Ectodermal cell (in vitro differentiated cells): ENCODE measurements around the gene TMEM26.

Experiments
- H3K27ac ChIP-seq: 2 replicates; pipeline ENCODE4 v1.7.0; 2013; ENCODE audit warnings: mild to moderate bottlenecking, low read depth, low read length; ENCODE audit not compliant: insufficient read depth, poor library complexity, severe bottlenecking
- H3K27me3 ChIP-seq: 2 replicates; pipeline ENCODE4 v1.7.0; 2013; ENCODE audit warnings: mild to moderate bottlenecking, low read length; ENCODE audit not compliant: insufficient read depth, control insufficient read depth, poor library complexity, severe bottlenecking
- H3K36me3 ChIP-seq: one replicate; pipeline ENCODE4 v1.7.0; 2013; ENCODE audit warnings: low read length; ENCODE audit not compliant: control insufficient read depth, insufficient read depth
- H3K4me1 ChIP-seq: one replicate; pipeline ENCODE4 v1.7.0; 2013; ENCODE audit warnings: low read length; ENCODE audit not compliant: control insufficient read depth, insufficient read depth
- H3K4me3 ChIP-seq: 2 replicates; pipeline ENCODE4 v1.7.0; 2013; ENCODE audit warnings: low read depth, low read length, control low read depth; ENCODE audit not compliant: insufficient read depth
- H3K9me3 ChIP-seq: 2 replicates; pipeline ENCODE4 v1.7.0; 2013; ENCODE audit warnings: mild to moderate bottlenecking, low read length, moderate library complexity; ENCODE audit not compliant: control insufficient read depth
- WGBS, 2 experiments: methylation state at CpG; one replicate each; pipeline ENCODE4 v1.1.7; 2013; ENCODE audit warnings: missing lambda C conversion rate in 2 of 2; 5-methylcytosine and 5-hydroxymethylcytosine counted together

Gene TMEM26

DNA sequence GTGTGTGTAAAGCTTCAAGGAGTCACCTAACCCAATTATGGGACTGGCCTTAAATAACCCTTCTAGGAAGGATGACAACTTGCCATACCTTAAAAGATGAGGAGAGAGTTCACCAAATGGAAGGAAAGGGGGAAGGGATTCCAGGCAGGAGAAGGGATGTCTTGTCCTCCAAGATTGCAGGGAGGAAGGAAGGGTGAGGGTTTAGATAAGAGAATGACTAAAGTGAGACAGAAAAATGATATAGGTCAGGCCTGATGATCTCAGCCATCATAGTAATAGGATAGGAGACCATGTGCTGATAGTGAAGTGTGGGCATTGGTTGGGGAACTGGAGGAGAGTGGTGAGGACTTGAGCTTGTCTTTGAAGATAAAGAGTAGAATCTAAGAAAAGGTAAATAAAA lies 7.7 kb upstream of the TMEM26 start:
- Histone ChIP-seq H3K4me1 (no peaks in the 10 kb centered on the region), H3K27me3 (peaks cover 5% of the 10 kb centered on the region), H3K36me3 (no peaks in the 10 kb centered on the region), H3K4me3 (no peak overlapping the region), H3K9me3 (no peaks in the 10 kb centered on the region), H3K27ac (no peak overlapping the region)

DNA sequence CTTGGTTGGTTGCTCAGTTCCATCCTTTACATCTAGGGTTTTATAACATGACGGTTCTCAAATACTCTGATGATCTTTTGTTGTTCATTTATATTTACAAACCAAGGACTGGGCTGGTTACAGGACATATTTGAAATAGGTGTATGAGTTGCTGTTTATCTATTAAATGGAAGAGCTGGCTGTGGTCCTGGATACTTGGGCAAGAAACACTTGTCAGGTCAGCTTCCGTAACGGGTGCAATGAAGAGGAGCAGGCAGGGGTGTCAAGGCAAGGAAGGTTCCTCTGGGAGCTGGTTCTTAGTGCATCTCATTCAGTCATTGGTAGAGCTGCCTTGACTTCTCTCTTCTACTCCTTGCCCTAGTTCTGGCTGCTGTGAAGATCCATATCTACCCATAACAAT lies 4.8 kb upstream of the TMEM26 start:
- 89 to 94% methylated on average over 3 of the region's 3 CpGs for WGBS, 2 experiments
- Histone ChIP-seq H3K4me1 (no peaks in the 10 kb centered on the region), H3K27me3 (peaks cover 31% of the 10 kb centered on the region), H3K27ac (no peak overlapping the region), H3K36me3 (no peaks in the 10 kb centered on the region), H3K4me3 (no peak overlapping the region), H3K9me3 (no peaks in the 10 kb centered on the region)

DNA sequence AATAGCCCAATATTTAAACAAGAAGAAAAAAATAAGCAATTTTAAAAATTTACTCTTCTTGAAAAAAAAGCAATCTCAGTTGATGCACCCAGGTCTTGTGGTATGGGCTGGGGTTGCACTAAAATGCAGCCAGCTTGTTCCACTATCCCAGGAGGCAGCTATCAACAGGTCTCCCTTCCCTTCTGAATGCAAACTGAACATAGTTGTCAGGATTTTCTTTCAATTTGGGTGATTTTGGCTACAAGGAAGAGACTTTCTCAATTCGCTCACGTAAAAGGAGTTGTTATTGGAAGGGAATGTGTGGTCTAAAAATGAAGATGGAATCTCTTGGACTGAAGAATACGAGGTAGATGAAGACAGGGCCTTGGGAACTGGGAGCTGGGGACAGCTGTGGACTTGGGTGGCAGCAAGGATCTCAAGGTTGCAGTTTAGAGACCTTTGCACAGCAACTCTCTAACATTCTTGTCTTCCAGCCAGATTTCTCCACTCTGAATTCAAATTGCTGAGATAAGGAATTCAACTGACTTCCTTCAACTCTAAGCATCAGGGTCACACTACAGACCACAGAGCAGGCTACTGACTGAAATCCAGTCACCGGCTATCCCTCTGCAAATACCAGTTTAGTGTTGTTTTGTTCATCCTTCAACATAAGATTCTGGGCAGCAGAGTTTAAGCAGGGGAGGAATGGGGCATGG lies 3.1 kb upstream of the TMEM26 start:
- H3K27me3 ChIP-seq: peaks cover 49% of the 10 kb centered on the region
- WGBS, 2 experiments: 94 to 95% methylated on average over 4 of the region's 4 CpGs
- H3K9me3 ChIP-seq: no peaks in the 10 kb centered on the region
- no peak overlapping the region for H3K27ac ChIP-seq
- no peaks in the 10 kb centered on the region for H3K36me3 ChIP-seq
- peaks cover 5% of the 10 kb centered on the region for H3K4me1 ChIP-seq
- no peak overlapping the region for H3K4me3 ChIP-seq

DNA sequence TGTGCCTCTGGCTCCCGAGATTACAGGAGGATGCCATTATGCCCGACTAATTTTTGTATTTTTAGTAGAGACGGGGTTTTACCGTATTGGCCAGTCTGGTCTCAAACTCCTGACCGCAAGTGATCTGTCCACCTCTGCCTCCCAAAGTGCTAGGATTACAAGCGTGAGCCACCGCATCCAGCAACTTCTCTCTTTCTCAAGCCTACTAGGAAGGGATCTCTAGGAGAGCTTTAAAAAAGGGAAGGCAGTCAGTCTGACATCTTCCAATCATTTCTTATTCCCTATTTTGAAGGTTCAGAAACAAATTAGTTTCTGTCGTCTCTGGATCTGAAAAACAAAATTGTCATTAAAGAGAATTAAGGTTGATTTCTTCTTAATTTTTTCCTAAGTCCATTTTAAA lies 2.5 kb upstream of the TMEM26 start:
- Histone ChIP-seq H3K36me3 (no peaks in the 10 kb centered on the region), H3K4me1 (peaks cover 5% of the 10 kb centered on the region), H3K27me3 (peaks cover 53% of the 10 kb centered on the region), H3K9me3 (no peaks in the 10 kb centered on the region), H3K27ac (no peak overlapping the region), H3K4me3 (no peak overlapping the region)
- WGBS, 2 experiments: 91 to 92% methylated on average over 7 to 8 of the region's 8 CpGs

DNA sequence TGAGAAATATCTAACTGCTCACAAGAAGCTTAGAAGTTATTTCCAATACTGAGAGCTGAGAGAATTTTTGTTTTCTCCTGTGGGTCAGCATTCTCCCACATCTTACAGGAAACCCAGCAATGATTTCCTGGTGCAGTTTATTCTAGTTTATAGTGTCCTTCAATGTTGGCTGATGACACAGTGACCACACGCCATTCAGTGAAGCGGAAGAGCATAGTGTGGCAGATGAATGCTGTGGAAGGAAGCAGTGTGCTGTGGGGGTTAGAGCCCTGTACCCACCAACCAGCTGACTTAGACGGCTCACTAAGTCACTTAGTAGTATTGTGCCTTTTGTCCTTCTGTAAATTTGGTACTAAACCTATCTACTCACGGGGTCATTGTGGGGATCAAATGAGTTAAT lies 1.4 kb upstream of the TMEM26 start:
- H3K4me1 ChIP-seq: peaks cover 5% of the 10 kb centered on the region
- peaks cover 53% of the 10 kb centered on the region for H3K27me3 ChIP-seq
- H3K27ac ChIP-seq: no peak overlapping the region
- no peaks in the 10 kb centered on the region for H3K36me3 ChIP-seq
- 92 to 94% methylated on average over 4 of the region's 4 CpGs for WGBS, 2 experiments
- no peak overlapping the region for H3K4me3 ChIP-seq
- no peaks in the 10 kb centered on the region for H3K9me3 ChIP-seq

DNA sequence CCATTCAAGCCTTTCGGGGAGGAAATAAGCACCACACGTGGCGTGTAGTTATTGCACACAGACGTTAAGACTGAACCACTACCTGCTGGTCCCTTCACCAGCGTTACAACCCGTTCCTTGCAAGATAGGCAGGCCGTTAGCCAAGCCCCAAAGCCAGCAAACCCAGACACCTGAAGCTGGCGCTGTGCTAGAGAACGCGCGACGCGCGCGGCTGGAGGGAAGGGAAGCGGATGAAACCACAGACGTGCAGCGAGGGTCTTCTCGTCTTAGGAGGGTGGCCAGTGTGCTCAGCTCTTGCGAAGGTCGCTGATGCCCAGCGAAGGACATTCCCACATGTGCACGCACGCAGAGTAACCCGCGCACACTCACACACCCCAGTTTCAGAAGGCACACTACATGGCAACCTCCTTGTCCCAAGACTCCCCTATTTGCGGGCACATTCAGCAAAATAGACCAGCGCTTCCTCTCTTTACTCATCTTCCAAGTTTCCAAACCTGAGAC lies 980 bp downstream of the TMEM26 start:
- WGBS, 2 experiments: 7% methylated on average over 28 of the region's 28 CpGs

DNA sequence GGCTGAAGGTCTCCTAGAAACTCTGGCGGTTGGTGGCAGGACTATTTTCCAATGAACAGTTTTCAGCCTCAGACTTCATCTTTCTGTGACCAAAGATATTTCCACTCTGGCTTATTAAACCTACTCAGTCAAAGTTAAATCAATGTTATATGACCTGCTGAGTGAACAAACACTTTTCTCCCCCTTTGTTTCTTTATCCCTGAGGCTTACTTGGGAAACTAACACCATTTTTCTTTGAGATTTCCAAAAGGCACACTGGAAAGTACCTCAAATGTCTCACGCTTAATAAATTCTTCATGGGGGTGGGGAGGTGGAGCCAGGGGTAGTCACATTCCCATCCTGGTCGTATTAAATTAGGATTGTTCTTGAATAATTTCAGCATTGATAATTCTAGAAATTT lies 1.8 kb downstream of the TMEM26 start:
- WGBS, 2 experiments: 90 to 96% methylated on average over 2 to 3 of the region's 3 CpGs
- no peak overlapping the region for H3K27ac ChIP-seq
- H3K4me1 ChIP-seq: peaks cover 5% of the 10 kb centered on the region
- no peak overlapping the region for H3K4me3 ChIP-seq
- no peaks in the 10 kb centered on the region for H3K36me3 ChIP-seq
- peaks cover 52% of the 10 kb centered on the region for H3K27me3 ChIP-seq
- H3K9me3 ChIP-seq: no peaks in the 10 kb centered on the region

More for the DNA sequence above, 980 bp downstream of the TMEM26 start:
- H3K4me3 ChIP-seq: peak overlapping the region; percentile 42
- H3K9me3 ChIP-seq: no peaks in the 10 kb centered on the region
- no peak overlapping the region for H3K27ac ChIP-seq
- peaks cover 53% of the 10 kb centered on the region for H3K27me3 ChIP-seq
- peaks cover 5% of the 10 kb centered on the region for H3K4me1 ChIP-seq
- no peaks in the 10 kb centered on the region for H3K36me3 ChIP-seq

DNA sequence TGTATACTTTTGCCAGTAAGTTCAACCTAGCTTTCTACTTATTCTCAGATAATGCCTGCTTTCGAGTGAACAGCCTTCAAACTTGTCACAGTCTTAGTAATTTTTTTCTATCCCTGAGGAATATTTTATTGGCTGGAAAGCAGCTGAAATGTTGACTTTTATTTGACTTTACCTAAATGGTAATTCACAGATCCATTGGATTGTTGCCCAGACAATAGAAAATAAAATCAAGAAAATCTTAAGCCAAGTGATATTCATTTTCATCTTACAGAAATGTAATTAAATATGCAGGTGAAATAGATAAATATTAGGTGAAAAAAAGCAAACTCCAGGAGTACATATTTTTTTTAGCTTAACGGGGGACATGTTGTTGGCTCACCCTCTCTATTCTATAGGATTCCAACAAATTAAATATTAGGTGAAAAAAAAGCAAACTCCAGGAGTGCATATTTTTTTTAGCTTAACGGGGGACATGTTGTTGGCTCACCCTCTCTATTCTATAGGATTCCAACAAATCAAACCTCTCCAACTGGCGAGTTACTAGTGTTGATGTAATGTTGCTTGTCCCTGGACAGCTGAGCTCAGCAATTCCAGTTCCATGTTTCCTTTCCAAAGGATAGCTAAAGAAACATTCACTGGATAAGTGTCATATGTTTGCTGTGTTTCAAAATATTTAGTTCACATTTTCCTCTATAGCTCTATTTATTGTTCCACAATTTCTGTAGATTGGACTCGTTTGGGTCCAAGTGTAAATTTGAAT lies 4.2 kb downstream of the TMEM26 start:
- Histone ChIP-seq H3K4me1 (peaks cover 5% of the 10 kb centered on the region), H3K27ac (no peak overlapping the region), H3K27me3 (peaks cover 31% of the 10 kb centered on the region), H3K4me3 (no peak overlapping the region), H3K36me3 (no peaks in the 10 kb centered on the region), H3K9me3 (no peaks in the 10 kb centered on the region)
- WGBS, 2 experiments: 97 to 100% methylated on average over 1 to 5 of the region's 5 CpGs

DNA sequence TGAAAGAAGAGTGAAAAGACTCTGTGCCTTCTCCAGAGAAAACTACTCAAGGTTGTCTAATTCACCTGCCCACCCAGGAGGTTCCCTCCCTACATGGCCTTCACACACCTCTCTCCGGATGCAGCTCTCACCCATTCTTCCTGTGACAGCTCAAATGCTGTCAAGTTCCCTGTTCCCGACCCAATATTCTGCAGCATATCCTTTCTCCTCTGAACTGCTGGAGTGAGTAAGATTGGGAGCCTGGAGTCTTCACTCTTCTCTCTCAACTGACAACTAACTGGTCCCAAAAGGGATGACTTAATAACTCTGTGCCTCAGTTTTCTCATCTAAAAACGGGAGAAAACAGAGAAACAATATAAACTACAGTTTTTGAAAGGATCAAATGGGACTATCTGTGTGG lies 5.1 kb downstream of the TMEM26 start:
- H3K27me3 ChIP-seq: peaks cover 22% of the 10 kb centered on the region
- peaks cover 5% of the 10 kb centered on the region for H3K4me1 ChIP-seq
- H3K27ac ChIP-seq: no peak overlapping the region
- H3K9me3 ChIP-seq: no peaks in the 10 kb centered on the region
- no peaks in the 10 kb centered on the region for H3K36me3 ChIP-seq
- H3K4me3 ChIP-seq: no peak overlapping the region
- WGBS, 2 experiments: 81 to 87% methylated on average over 3 of the region's 3 CpGs

DNA sequence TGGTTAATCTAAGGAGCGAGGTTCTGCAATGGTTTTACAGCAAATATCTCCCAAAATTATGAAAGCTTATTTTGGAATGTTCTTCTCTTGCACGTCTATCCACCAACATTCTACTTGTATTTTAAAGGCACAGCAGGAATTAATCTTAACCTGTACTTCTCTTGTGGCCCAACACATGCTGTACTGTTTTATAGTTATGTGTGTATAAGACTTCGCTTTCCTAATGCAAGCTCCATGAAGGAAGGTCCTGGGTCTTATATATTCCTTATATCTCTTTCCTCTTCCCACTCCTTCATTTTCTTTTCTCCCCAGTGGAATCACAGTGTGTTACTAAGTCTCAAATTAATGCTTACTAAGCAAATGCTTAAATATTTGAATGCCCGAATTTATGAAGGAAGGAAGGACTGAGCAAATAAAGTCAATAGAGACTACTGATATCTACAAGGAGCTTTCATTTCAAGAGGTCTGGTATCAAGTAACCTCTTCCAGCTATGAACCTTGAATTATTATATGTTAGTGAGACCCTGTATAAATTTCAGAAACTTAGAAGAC lies 14.0 kb downstream of the TMEM26 start:
- 88 to 91% methylated on average over 3 to 4 of the region's 4 CpGs for WGBS, 2 experiments
- Histone ChIP-seq H3K4me1 (no peaks in the 10 kb centered on the region), H3K27ac (no peak overlapping the region), H3K9me3 (no peaks in the 10 kb centered on the region), H3K4me3 (no peak overlapping the region), H3K27me3 (no peaks in the 10 kb centered on the region), H3K36me3 (no peaks in the 10 kb centered on the region)
